AG04449 (cell line): ENCODE data around the gene GNAI2.
"Not testable (repeated sequence)": the region's sequence is repeated elsewhere in the genome, so short reads cannot be mapped to it uniquely, and the experiment has no call there.

Source experiments
- CTCF ChIA-PET: fragments of 350-600 bp; formaldehyde crosslinking; extraction: SDS; loops from one replicate; lab custom pipeline; 2021; ENCODE audit warnings: antibody characterized with exemption; lab: Yijun Ruan, JAX
- POLR2A ChIA-PET: fragments of 400-600, 350-600 bp; formaldehyde crosslinking; extraction: SDS; loops from one replicate; lab custom pipeline; 2020; ENCODE audit warnings: antibody characterized with exemption, inconsistent platforms; lab: Yijun Ruan, JAX
- DNase-seq: peaks from one replicate; pipeline ENCODE4 v3.0.0-alpha.2; 2010; ENCODE audit warnings: low read depth, low spot score
- H3K4me3 ChIP-seq: 2 replicates; pipeline ENCODE4 v1.5.1; 2011; ENCODE audit warnings: low read depth, mild to moderate bottlenecking, control low read depth, low read length
- CTCF ChIP-seq: IDR thresholded peaks from one replicate; pipeline ENCODE4 v1.5.1; 2011; ENCODE audit warnings: mild to moderate bottlenecking, moderate library complexity, low read length, control low read depth, inconsistent platforms; ENCODE audit not compliant: insufficient read depth; ENCODE audit errors: missing control alignments

GNAI2 gene

GRCh38 chr3:50278880-50279224, 42.8 kb downstream of the GNAI2 start, which contains the start of gene LSMEM2:
LSMEM2 (plus strand) TSS chr3:50279087; CDS start chr3:50279114, 27 bp downstream.
- no peak for DNase-seq
- no peak within 1 kb of the TSS for H3K4me3 ChIP-seq
- CTCF ChIA-PET = interaction anchor here (1.3 to 40.0 kb wide), 5 partner anchors 9 to 90 kb away, joined by 4 to 1609 read pairs (median 10); partner anchors contain the start of genes GNAI2, GNAT1 and SEMA3B
- no peak for TF ChIP-seq CTCF
- POLR2A ChIA-PET = no interaction called here

- CTCF ChIA-PET = interaction anchor here (1.3 to 40.0 kb wide), 5 partner anchors 8 to 90 kb away, joined by 4 to 1609 read pairs (median 10); partner anchors contain the start of genes GNAI2, GNAT1 and SEMA3B
- POLR2A ChIA-PET = interaction anchor here (0.6 to 1.3 kb wide), 3 partner anchors 10 to 63 kb away, joined by 3 to 6 read pairs (median 5); no protein-coding TSS in a partner anchor
- DNase-seq = no peak
- no peak overlapping the region for H3K4me3 ChIP-seq
- no peak for TF ChIP-seq CTCF
Measured at GRCh38 chr3:50279255-50280016, 43.4 kb downstream of the GNAI2 start.

- POLR2A ChIA-PET, H3K4me3 ChIP-seq, DNase-seq: not testable (repeated sequence)
- CTCF ChIA-PET = interaction anchor here (0.6 to 40.0 kb wide), 5 partner anchors 10 to 91 kb away, joined by 3 to 1609 read pairs (median 11); partner anchors contain the start of genes GNAI2 and GNAT1
Measured at GRCh38 chr3:50284121-50284520, 48.1 kb downstream of the GNAI2 start.

- no peak for TF ChIP-seq CTCF
Measured at GRCh38 chr3:50286322-50287227, 50.6 kb downstream of the GNAI2 start.

GRCh38 chr3:50287262-50287661, 51.3 kb downstream of the GNAI2 start:
- POLR2A ChIA-PET = no interaction called here

More at GRCh38 chr3:50286322-50287227, 50.6 kb downstream of the GNAI2 start:
- POLR2A ChIA-PET = no interaction called here
- H3K4me3 ChIP-seq = no peak overlapping the region
- CTCF ChIA-PET = interaction anchor here (1.0 to 1.9 kb wide), 5 partner anchors 8 to 60 kb away, joined by 3 to 9 read pairs (median 3); partner anchors contain the start of genes LSMEM2 and SEMA3B
- DNase-seq = no peak

More at GRCh38 chr3:50287262-50287661, 51.3 kb downstream of the GNAI2 start:
- no peak for DNase-seq
- CTCF ChIA-PET = interaction anchor here (1.0 to 7.0 kb wide), 6 partner anchors 8 to 94 kb away, joined by 3 to 31 read pairs (median 3); partner anchors contain the start of genes LSMEM2 and SEMA3B
- TF ChIP-seq CTCF = no peak
- no peak overlapping the region for H3K4me3 ChIP-seq
